Islet precursor cell (in vitro differentiated cells): Measurements from ENCODE around the gene TPD52L1.
A peak's percentile ranks its signal among the peaks of the same experiment; 100 is the strongest.

ENCODE experiments used
- DNase-seq: peaks from one replicate; pipeline ENCODE4 v3.0.0-alpha.2; 2018

Gene TPD52L1

DNA sequence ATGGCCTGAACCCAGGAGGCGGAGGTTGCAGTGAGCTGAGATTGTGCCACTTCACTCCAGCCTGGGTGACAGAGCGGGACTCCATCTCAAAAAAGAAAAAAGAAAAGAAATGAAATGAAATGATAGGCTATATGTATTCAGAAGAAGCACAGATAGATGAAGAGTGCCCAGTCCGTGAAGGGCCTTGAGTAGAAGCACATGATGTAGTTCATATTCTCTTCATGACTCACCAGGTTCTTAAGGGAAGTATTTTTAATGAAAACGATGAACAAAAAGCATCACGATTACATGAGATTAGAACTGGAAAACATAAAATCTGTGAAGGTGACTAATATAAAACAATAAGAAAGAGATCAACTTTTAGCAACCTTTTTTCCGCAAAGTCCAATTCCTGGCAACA is 29.8 kb downstream of the TPD52L1 start:
- no peak for DNase-seq

DNA sequence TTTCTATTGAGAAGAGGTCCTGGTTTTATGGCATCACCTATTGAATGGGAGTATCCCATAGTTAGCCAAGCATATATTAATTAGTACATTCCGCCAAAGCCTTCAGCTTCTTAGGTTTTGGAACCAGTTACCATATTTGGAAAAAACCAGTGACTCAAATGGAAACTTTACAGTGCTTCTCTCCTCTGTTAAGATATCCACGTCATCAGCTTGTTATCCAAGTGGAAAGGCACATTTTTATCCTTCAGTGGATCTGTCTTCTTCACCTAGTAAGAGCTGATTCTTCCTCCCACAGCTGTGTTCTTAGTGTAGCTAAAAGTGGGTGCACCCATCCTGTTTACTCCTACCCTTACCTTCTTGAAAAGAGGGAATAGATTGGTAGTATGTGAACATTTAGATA is 34.5 kb downstream of the TPD52L1 start:
- no peak for DNase-seq

DNA sequence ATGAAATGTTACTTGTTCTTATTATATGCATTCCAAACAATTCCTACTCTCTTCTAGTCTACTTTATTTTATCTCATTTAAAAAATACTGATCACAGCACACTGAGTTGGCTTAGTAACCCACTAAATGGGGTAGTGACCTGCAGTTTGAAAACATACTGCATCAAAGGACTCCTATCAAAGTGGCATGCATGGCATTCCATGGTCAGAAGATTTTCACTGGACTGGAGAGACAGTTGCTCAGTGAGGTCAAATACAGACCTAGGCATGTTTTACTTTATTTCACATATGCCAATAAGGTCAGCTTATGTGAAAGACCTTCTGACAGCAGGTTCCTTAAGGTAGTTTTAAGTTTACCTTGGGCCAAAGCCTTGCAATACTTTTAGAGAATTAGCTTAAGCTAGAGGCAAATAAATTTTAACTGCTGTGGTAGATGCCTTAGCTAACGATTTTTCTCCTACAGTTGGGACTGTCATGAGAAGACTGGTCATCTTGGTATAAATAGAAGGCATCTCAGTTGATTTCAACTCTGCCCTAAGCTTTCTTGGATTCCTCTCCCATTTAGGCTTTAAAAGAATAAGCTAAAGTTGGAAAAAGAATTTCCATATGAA is 35.1 kb downstream of the TPD52L1 start:
- no peak for DNase-seq

DNA sequence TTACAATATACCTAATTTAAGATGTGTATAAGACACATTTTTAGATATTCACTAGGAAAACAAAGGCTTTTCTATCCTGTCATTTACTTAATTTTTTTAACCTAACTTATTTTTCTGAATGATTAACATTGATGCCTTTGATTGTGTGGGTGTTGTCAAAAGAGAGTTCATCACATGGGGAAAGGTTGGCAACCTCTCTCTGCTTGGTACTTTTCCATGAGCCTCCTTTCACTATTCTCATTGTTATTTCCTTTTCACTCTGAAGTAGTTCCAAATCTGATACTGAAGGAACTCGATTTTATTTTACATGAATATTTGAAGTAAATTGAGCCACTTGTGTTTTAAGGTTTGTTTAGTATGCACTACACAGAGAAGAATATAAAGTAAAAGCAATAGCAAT is 35.9 kb downstream of the TPD52L1 start:
- DNase-seq: no peak

DNA sequence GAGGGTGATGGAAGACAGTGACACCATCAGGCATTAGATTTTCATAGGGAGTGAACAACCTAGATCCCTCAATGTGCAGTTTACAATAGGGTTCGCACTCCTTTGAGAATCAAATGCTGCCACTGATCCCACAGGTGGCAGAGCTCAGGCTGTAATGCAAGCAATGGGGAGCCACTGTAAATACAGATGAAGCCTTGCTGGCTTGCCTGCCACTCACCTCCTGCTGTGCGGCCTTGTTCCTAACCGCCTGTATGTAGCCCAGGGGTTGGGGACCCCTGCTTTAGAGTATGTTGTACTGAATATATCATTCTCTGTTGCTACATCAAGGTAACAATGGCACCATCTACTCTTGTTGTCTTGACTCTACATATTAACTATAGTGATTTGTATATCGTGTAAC is 37.1 kb downstream of the TPD52L1 start:
- no peak for DNase-seq

DNA sequence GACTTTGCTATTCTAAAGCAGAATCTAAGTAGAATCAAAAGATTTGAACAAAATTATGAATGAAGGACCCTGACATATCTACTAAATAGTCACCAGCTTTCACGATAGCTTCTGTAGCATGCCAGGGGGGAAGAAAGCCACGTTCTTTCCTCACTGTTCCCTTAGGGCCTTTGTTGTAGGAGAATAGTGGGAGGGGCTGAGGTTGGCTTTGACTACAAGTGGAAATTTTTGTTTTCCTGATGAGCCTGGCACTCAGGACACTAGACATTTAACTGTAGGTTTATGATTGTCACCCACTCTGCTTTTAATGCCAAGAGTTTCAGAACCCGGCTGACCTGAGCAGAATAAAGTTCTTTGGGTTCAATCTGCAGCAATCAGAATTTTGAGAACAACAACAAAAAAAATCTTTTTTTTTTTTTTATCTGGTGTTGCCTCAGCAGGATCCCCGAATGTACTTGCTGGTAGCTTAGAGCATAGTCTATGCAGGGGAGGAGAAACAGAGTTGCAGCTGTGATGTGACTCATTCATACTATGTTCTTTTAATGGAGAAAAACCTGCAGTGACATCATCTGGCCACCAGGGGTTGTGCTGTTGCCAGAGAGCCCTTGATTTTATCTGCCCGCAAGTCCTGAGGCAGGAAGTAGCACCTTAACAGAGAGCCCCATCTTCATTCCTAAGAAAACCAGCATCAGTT is 38.5 kb downstream of the TPD52L1 start:
- DNase-seq: peak; percentile 88

DNA sequence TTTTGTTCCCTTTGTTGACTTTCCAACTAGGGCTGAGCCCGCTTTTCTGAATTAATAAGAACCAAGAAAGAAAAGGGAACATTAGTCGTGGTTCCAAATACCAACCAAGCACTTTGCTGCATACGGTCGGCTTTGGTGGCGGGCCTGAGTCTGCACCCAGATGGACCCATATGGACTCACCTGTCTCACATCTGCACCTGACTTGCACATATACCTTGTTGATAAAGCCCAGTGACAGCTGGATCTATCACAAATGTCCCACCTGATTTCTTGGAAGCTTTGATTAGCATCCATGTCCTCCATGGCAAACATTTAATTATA is 39.0 kb downstream of the TPD52L1 start:
- no peak for DNase-seq

DNA sequence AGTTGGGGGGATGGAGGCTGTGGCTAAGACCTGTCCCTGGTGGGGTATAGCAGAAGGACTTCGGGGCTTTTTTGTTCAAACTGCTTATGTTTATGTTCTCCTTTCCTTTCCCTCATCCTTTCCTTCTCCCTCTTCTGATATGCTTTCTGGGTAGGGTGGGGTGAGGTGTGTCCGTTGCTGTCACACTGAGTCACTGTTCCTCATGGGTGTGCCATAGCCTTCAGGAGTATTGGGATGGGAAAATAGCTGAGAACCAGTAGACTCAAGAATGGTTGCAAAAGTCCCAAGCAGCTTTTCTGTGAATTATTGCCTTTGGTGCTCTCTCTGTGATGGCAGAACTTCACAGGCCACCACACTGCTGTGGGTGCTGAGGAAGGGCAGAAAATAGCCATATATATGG is 39.6 kb downstream of the TPD52L1 start:
- no peak for DNase-seq

DNA sequence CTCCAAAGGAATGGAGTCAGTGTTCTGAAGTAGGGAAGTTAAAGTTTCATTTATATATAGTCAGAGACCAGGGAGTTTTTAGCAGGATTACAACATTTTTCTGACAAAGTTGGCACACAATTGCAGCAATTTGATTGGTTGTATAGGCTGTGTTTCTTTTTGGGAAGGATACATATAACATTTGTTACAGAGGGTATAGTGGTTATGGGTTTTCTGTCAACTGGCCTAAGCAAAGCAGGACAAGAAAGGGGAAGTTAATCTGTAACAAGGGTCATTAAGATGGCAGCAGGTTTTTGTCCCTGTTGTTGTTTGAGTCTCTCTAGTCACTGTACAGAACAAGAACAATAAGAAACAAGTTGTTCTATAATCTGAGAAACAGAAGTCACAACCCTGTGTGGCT is 41.4 kb downstream of the TPD52L1 start:
- DNase-seq: no peak

DNA sequence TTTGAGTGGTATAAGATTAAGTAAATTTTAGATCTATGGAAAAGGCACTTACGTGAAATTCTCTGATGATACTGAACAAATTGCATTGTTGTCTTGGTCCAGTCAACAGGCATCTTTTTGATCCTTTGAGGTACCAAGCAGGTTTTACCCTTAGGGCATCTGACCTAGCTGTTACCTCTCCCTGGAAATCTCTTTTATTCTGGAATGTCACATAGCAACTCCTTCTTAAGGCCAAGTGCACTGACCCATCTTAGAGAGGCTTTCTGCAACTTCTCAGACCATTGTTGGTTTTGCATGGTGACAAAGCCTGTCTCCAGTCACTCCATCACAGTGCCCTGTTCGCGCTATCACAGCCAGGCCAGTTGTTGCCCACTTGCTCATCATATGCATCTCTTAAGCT is 42.0 kb downstream of the TPD52L1 start:
- no peak for DNase-seq

DNA sequence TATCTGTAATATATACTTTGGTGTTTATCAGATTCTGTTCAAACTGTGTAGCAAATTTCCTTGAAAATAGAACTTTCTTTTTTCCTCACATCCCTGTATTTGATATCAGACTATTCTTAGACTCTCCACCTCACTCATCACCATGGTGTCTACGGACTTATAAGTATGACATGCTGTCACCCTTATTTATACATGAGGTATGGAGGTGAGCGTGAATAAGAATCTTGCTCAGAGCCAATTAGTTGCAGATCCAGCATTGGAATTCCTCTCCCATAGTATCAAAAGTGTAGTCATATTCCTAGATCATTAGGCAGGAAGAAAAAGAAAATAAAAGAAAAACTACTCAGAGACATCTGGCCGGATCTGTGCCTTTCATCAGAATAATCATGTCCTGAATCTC is 43.0 kb downstream of the TPD52L1 start:
- DNase-seq: no peak

DNA sequence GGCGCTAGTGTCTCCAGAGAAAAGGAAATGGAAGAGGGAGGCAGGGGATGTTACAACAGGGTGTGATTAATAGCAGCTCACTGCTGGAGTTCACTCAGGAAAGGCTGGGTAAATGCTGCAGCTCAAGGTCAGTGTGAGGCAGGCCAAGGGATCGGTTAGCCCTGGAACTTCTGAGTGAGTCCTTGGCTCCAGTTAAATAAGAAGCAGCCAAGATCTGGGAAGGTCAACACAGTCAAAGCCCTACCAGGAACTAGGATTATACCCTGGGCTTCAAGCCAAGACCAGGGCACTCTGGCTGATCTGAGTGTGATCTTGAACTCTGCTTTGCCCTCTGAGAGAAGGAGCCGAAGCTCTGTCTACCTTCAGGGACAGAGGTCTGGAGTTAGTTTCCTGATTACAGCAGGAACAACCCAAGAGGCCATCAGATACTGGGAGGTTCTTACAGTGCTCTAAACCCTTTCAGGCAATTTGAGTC is 44.3 kb downstream of the TPD52L1 start:
- DNase-seq: no peak

DNA sequence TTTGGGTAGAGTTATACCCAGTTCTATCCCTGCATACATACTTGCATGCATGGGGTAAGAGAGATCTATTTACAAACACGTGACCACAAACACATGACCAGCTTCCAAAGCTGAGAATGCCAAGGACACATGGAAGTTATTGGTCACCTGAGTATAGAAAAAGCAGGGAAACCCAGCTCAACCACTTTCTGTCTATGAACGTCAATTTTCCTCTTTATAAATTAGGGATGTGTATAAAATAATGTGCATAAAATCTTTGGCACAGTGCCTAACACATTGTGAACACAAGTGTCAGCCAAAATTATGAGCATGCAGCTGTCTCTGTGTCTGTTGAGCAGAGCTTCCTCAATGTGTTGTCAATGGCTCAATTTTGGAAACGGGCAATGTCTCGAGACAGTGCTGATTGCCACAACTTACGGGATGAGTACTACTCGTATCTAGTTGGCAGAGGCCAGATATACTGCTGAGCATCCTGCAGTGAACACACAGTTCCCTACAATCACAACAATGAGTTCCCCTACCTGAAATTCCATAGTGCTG is 44.9 kb downstream of the TPD52L1 start:
- DNase-seq: no peak

DNA sequence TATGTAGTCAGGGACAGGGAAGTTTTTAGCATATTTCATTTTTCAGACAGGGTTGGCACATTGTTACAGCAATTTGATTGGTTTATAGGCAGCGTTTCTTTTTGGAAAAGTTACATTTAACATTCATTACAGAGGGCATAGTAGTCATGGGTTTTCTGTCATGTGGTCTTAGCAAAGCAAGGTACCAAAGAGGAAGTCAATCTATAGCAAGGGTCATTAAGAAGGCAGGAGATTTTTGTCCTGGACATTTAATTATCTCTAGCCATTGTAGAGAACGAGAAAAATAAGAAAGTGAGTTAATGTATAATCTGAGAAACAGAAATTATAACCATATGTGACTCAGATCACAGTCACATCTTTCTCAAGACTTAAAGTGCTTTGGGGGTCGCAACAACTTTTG is 47.4 kb downstream of the TPD52L1 start:
- no peak for DNase-seq

DNA sequence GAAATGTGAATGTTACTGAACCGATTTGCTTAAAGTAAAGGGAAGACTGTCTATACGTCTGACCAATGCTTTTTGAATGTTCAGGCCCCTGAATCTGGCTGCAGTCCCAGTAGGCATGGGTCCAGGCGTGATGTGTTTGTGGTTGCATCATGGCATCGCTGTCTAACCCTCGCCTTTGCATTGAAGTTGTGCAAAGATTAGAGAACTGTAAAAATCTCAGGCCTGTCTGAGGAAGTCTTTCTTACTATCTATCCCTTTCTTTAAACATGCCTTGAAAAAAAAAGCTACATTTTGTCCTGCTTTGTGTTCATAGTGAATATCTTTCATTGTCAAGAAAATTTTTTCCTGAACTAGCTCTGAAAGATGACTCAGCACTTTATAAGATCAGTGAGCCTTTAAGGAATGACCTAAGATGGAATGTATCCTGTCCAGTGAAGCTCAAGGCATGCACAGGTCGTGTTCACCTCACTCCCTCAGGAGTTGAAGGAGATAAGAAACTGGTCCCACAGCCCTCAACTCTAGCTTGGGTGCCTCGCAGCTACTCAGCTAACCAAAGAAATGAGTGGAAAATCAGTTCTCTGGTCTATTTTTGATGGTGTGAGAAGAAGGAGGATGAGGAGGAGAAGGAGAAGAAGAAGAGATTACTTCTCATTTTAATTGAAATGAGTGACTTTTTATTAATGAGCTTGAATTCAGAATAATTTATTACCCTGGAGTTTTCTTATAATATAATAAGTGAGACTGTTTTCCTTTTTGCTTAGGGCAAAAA is 48.6 kb downstream of the TPD52L1 start:
- peak; percentile 71 for DNase-seq

DNA sequence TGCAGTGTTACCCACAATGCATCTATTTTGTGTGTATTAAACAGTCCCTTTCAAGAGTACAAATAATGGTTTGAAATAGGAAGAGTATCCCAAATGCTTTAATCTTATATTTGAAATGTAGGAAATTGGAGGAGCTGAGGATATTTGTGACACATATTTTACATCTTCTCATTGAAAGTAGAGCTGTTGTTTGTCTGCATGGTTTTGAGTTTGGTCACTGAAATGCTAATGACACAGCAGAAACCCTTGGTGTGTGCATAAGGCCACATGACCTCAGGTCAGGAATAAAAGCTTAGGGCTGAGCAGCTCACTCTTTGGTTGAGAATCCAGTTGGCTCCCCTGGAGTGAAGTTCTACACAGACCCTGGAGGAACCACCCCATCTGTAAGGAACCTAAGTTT is 49.8 kb downstream of the TPD52L1 start:
- DNase-seq: no peak

DNA sequence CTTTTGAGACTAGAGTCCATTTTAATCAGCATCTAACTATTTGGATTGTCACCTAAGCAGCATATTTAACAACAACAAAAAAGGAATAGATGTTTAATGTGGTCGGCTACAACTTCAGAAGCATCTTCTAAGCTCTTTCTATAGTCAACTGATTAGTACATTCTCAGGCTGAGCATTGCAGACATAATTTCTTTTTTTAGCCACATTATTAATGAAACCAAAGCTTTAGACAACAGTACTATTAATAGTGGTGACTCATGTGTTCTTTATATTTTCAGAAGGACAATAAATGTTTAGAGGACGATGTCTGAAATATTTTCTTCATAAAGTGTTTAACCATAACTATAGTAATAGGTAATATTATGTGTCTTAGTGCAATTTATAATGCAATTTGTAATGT is 52.4 kb downstream of the TPD52L1 start:
- DNase-seq: no peak

DNA sequence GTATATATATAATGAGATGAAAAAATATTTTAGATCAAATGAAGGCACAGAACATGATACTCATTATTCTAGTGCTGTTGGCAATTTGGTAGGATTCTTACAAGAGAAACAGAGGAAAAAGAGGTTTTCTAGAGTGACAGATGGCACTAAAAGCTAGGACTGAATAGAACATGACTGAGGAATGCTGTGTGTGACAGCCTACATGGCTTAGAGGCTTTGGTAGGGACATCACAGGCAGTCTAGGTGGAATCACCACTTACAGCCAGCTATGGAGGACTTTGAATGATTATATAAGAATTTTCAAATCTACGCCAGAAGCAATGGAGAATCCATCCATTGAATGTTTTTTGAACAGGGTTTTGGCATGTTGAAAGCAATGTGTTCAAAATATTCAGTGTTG is 52.8 kb downstream of the TPD52L1 start:
- DNase-seq: no peak

DNA sequence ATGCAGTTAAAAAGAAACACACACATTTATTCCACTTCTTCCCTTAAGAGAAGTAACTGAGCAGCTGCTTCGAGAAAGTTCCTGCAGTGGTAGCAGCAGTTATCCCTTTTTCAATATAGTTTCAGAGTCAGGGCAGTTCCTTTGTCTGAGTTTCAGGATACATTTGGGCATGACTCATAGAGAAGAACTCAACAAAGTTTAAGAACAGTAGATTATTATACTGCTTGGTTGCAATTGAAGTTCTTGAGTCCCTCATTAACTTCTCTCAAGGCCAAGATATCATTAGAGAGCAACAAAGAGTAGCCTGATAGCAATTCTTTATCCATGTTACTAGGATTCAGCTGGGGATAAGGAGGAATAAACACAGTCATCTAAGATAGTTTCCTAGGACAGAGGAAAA is 54.4 kb downstream of the TPD52L1 start:
- DNase-seq: no peak

DNA sequence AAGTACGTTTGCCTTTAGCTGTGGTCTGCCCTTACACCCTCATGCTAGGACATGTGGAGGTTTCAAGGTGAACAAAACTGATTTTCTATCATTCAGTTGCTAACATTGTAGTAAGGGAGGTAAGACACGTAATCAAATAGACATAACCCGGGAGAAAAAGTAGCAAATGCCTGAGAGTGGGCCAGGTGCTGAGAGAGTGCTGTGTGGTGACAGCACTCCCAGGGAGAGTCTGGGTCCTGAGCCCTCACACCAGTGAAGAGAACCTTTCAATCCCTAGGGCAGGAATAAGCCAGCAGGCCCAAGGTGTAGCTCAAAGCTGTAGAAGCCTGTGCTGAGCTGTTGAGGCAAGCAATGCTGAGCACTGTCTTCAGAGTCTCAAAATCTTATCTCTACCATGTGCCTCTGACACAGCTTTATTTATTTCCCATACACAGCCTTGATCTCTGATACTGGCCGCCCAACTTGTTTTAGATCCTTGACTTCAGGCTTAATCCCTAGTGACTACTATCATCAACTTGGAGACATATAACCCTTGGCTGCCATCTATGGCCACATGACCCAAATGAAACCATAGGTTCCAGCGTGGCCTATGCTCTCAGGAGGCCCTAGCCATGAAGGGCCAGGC is 55.2 kb downstream of the TPD52L1 start:
- no peak for DNase-seq

DNA sequence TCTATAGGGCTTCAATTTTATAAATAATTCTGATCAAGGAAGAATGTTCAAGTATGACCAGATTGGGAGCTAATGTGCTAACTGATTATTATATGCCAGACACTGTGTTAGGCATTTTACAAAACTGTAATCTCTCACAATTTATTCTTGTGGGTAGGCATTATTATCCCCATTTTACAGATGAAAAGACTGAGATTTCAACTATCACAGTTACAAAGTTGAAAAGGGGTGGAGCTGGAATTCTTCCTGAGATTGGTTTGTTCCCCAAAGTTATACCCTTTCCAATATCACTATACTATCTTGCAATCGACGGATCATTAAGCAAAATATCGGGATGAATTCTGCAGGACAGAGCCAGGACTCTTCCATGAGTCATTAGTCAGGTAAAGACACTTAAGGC is 57.1 kb downstream of the TPD52L1 start:
- no peak for DNase-seq

DNA sequence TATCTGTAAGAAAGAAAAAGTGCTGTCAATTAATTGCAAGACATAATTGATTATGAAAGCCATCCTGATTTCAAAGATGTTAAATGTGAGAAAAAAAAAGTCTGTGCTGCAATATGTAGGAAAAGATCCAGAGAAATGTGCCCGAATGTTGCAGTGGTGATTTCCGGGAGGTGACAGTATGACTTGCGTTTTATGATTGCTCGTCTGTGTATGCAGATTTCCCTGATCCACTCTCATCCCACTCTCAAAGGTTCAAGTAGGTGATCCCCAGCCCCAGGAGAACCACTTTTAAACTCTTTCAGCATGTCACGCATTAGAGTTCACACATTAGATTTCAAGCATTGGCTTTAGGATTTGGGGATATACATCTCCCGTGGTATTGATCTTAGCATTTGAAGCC is 57.8 kb downstream of the TPD52L1 start:
- DNase-seq: no peak

DNA sequence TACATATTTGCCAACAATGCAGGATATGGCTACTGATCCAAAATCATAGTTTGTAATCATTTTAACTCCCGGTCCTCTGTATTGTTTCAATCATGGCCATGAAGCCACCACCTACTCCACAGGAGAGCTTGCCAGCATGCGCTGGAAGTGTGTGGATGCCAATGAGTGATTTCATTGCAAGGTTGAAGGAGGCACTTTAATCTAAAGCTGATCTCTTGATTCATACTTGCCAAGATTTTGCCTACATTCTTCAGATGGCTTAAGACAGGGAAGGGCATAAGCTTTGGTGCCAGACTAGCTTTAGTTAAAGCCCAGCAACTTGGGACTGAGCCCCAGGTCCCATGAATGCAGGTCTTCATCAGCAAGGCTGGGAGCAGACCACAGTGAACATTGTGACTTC is 58.8 kb downstream of the TPD52L1 start:
- DNase-seq: no peak

DNA sequence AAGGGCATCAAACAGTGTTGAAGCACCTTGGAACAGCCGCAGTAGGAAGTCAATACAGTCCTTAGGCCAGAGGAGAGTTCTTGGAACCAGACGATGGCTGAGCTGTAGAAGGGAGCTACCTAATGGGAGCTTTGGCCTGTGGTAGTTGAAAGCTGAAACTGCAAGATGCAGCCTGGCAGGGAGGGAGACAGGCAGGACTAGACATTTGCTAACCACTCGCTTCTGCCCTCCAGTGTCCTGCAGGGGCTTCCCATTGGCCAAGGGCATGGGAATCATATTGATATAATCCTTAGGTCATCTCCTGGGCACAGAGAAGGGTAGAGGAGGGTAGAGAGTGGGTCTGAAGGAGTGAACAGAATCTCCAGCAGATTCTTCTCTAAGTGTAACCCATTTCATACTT is 60.4 kb downstream of the TPD52L1 start:
- no peak for DNase-seq
